Measurements from ENCODE around the gene CNPY2. TPM values are rescaled to one million over a fixed set of nuclear protein-coding genes. Genes with fewer than 3 reads are reported as not detected.
A peak's percentile ranks its signal among the peaks of the same experiment; 100 is the strongest.

Gene CNPY2
- total and polyA plus RNA-seq, 2 of the 13 experiments (the other 11 are each of a cell fraction or from before 2014, with no cell fraction given), result 285 to 356 TPM

DNA sequence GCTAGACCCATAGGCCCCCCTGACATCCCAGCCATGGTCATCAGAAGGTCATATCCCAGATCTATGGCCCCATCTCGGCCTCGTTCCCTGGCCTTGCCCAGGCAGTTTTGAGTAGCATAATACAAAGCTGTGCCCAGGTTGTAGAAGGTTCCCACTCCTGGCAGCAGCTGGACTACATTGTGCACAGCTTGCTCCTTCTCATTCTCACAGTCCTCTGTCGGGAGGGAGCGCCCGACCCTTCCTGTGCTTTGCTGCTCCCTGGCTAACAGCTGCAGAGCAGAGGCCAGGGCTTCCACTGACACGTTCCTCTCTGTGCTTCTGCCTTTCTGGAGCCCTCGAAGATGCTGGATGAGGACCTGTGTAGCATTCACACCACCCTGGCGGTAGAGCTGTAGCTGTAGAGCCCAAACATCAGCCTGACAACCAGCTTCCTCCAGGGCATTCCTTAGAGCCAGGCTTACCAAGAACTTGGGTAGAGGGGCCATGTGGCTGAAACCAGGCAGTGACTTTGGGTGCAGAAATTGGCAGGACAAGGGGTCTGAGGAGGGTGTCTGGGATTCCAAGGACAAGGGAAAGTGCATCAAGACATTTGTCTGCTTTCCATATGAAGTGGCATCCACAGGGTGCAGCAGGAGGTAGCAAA lies 45.8 kb upstream of the CNPY2 start (continued):
- TF ChIP-seq KDM5B (CRISPR knock-in tag; IDR thresholded peaks at IDR 0.05; ENCODE audit: borderline replicate concordance) (peak; percentile 60; the same call in 1 of the 2 replicates), ZNF768 (CRISPR knock-in tag; IDR thresholded peaks at IDR 0.05) (0 out of 2 replicates have a peak, but pooled peaks have one; percentile 21), MIER2 (CRISPR knock-in tag; IDR thresholded peaks at IDR 0.05) (0 out of 2 replicates have a peak, but pooled peaks have one; percentile 15), ZNF574 (CRISPR knock-in tag; IDR thresholded peaks at IDR 0.05) (peak; percentile 37; the same call in 1 of the 2 replicates), TAF1 (CRISPR knock-in tag; IDR thresholded peaks at IDR 0.05) (0 out of 2 replicates have a peak, but pooled peaks have one; percentile 13), KAT7 (CRISPR knock-in tag; IDR thresholded peaks at IDR 0.05; ENCODE audit: borderline replicate concordance) (peak; percentile 2; the same call in 1 of the 2 replicates), SAP130 (CRISPR knock-in tag; IDR thresholded peaks at IDR 0.05; ENCODE audit: low read depth) (peak; percentile 51; the same call in 1 of the 2 replicates), ESRRA (CRISPR knock-in tag; IDR thresholded peaks at IDR 0.05; ENCODE audit: low read depth) (peak; percentile 45; the same call in 1 of the 2 replicates), ZNF333 (CRISPR knock-in tag; IDR thresholded peaks at IDR 0.05; ENCODE audit: borderline replicate concordance) (peak; percentile 64; the same call in 1 of the 2 replicates), ZNF784 (CRISPR knock-in tag; IDR thresholded peaks at IDR 0.05; ENCODE audit: borderline replicate concordance) (no peak), ZBTB2 (CRISPR knock-in tag; IDR thresholded peaks at IDR 0.05; ENCODE audit: low read depth) (no peak), PAWR (CRISPR knock-in tag; IDR thresholded peaks at IDR 0.05; ENCODE audit: borderline replicate concordance) (no peak), DNMT3B (CRISPR knock-in tag; conservative IDR thresholded peaks at IDR 0.05) (no peak), ZNF678 (CRISPR knock-in tag; IDR thresholded peaks at IDR 0.05) (peak; percentile 25; the same call in 1 of the 2 replicates), ZFX (CRISPR knock-in tag; IDR thresholded peaks at IDR 0.05; ENCODE audit: low read depth) (peak; percentile 59)
- TF ChIP-seq, protein P1, sequence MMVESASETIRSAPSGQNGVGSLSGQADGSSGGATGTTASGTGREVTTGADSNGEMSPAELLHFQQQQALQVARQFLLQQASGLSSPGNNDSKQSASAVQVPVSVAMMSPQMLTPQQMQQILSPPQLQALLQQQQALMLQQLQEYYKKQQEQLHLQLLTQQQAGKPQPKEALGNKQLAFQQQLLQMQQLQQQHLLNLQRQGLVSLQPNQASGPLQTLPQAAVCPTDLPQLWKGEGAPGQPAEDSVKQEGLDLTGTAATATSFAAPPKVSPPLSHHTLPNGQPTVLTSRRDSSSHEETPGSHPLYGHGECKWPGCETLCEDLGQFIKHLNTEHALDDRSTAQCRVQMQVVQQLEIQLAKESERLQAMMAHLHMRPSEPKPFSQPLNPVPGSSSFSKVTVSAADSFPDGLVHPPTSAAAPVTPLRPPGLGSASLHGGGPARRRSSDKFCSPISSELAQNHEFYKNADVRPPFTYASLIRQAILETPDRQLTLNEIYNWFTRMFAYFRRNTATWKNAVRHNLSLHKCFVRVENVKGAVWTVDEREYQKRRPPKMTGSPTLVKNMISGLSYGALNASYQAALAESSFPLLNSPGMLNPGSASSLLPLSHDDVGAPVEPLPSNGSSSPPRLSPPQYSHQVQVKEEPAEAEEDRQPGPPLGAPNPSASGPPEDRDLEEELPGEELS (CRISPR knock-in tag; IDR thresholded peaks at IDR 0.05), result 0 out of 2 replicates have a peak, but pooled peaks have one; percentile 12
- TF ChIP-seq, protein P2, sequence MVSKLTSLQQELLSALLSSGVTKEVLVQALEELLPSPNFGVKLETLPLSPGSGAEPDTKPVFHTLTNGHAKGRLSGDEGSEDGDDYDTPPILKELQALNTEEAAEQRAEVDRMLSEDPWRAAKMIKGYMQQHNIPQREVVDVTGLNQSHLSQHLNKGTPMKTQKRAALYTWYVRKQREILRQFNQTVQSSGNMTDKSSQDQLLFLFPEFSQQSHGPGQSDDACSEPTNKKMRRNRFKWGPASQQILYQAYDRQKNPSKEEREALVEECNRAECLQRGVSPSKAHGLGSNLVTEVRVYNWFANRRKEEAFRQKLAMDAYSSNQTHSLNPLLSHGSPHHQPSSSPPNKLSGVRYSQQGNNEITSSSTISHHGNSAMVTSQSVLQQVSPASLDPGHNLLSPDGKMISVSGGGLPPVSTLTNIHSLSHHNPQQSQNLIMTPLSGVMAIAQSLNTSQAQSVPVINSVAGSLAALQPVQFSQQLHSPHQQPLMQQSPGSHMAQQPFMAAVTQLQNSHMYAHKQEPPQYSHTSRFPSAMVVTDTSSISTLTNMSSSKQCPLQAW (CRISPR knock-in tag; IDR thresholded peaks at IDR 0.05), result peak; percentile 20; the same call in 1 of the 2 replicates
- TF ChIP-seq, protein P3, sequence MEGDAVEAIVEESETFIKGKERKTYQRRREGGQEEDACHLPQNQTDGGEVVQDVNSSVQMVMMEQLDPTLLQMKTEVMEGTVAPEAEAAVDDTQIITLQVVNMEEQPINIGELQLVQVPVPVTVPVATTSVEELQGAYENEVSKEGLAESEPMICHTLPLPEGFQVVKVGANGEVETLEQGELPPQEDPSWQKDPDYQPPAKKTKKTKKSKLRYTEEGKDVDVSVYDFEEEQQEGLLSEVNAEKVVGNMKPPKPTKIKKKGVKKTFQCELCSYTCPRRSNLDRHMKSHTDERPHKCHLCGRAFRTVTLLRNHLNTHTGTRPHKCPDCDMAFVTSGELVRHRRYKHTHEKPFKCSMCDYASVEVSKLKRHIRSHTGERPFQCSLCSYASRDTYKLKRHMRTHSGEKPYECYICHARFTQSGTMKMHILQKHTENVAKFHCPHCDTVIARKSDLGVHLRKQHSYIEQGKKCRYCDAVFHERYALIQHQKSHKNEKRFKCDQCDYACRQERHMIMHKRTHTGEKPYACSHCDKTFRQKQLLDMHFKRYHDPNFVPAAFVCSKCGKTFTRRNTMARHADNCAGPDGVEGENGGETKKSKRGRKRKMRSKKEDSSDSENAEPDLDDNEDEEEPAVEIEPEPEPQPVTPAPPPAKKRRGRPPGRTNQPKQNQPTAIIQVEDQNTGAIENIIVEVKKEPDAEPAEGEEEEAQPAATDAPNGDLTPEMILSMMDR (CRISPR knock-in tag; IDR thresholded peaks at IDR 0.05), result peak; percentile 53

Data from HepG2 (cell line).